HCT116 (cell line): ENCODE measurements around the gene FOXN3. TPM values are rescaled to one million over a fixed set of nuclear protein-coding genes. Genes with fewer than 3 reads are reported as not detected.

Source experiments
- ATAC-seq: fragments of 200-7000 bp; cut with Tn5 transposase; 2 replicates; pipeline ENCODE4 v1.9.1; 2020; ENCODE audit warnings: mild to moderate bottlenecking, moderate library complexity
- BruUV-seq: library from RNA; stranded (reverse); fragments of 400-500 nt; replicated peaks from 2 replicates; lab custom pipeline; 2021; lab: Mats Ljungman, UMichigan
- CTCF ChIA-PET: fragments of 300-600 bp; sonication (Branson Sonifier 250); formaldehyde crosslinking; loops from one replicate; lab custom pipeline; 2021; ENCODE audit warnings: antibody characterized with exemption; lab: Charles Lee
- POLR2A ChIA-PET: fragments of 300-600, 350-600 bp; sonication (Branson Sonifier 250); formaldehyde crosslinking; loops from one replicate; lab custom pipeline; 2021; ENCODE audit warnings: antibody characterized with exemption; lab: Charles Lee
- RAD21 ChIA-PET, 2 experiments: fragments of 300-600 bp; sonication (Branson Sonifier 250); formaldehyde crosslinking; loops; one replicate each; lab custom pipeline; 2023; ENCODE audit warnings: low total read pairs in 2 of 2; ENCODE audit not compliant: uncharacterized antibody in 2 of 2, unreplicated experiment in 2 of 2, low non-redundant PET in 1 of 2; lab: Charles Lee
- DNase-seq: peaks from one replicate; pipeline ENCODE4 v3.0.0-alpha.2; 2010; ENCODE audit warnings: low read depth, low spot score
- H2AFZ ChIP-seq: fragments of 200-600 bp; shearing (Covaris generic), sonication (generic); 2 replicates; pipeline ENCODE4 v1.6.1; 2017; ENCODE audit warnings: low read depth, mixed run types, mixed read lengths, antibody characterized with exemption, low read length; ENCODE audit not compliant: poor library complexity, severe bottlenecking
- H3K27ac ChIP-seq: 2 replicates; pipeline ENCODE4 v1.5.1; 2012; ENCODE audit warnings: low read depth, low read length
- H3K27me3 ChIP-seq: fragments of 200-600 bp; sonication (generic); 2 replicates; pipeline ENCODE4 v1.6.1; 2016; ENCODE audit warnings: mixed run types, low read length, mixed read lengths; ENCODE audit not compliant: insufficient read depth
- H3K36me3 ChIP-seq, 2 experiments: fragments of 200-500 bp in 1 of 2; fragments of 200-600 bp in 1 of 2; sonication (Bioruptor generic) in 1 of 2; sonication (generic) in 1 of 2; 2 replicates each; pipeline versions ENCODE4 v1.5.1 to v1.6.1; 2014 to 2016; ENCODE audit warnings: low read length in 2 of 2, inconsistent platforms in 1 of 2, mixed read lengths in 1 of 2, mixed run types in 1 of 2; ENCODE audit not compliant: insufficient read depth in 2 of 2, control insufficient read depth in 1 of 2
- H3K4me1 ChIP-seq, 2 experiments: fragments of 200-600 bp in 1 of 2; sonication (generic) in 1 of 2; 2 replicates each; pipeline versions ENCODE4 v1.5.1 to v1.6.1; 2012 to 2017; ENCODE audit warnings: low read length in 2 of 2, inconsistent platforms in 1 of 2, mild to moderate bottlenecking in 1 of 2, mixed read lengths in 1 of 2, mixed run types in 1 of 2, moderate library complexity in 1 of 2; ENCODE audit not compliant: insufficient read depth in 2 of 2, control insufficient read depth in 1 of 2
- H3K4me2 ChIP-seq: fragments of 200-600 bp; sonication (generic); 2 replicates; pipeline ENCODE4 v1.6.1; 2017; ENCODE audit warnings: mixed run types, low read length, mixed read lengths
- H3K4me3 ChIP-seq, 2 experiments: fragments of 200-600 bp in 1 of 2; sonication (generic) in 1 of 2; replicated peaks in 1 of 2; 2 replicates each; pipeline ENCODE4 v1.5.1; 2011 to 2016; ENCODE audit warnings: low read length in 2 of 2, control low read depth in 1 of 2, low read depth in 1 of 2, mild to moderate bottlenecking in 1 of 2, mixed read lengths in 1 of 2, mixed run types in 1 of 2
- H3K79me2 ChIP-seq: fragments of 200-600 bp; sonication (generic); 2 replicates; pipeline ENCODE4 v1.6.1; 2017; ENCODE audit warnings: mild to moderate bottlenecking, mixed run types, low read length, moderate library complexity, mixed read lengths; ENCODE audit not compliant: insufficient read depth
- H3K9ac ChIP-seq: fragments of 200-600 bp; sonication (generic); 2 replicates; pipeline ENCODE4 v1.6.1; 2016; ENCODE audit warnings: low read length, mixed read lengths
- H3K9me2 ChIP-seq: fragments of 200-600 bp; sonication (generic), shearing (Covaris generic); 2 replicates; pipeline ENCODE4 v1.6.1; 2017; ENCODE audit warnings: mixed run types, mild to moderate bottlenecking, moderate library complexity; ENCODE audit not compliant: insufficient read depth
- H3K9me3 ChIP-seq, 2 experiments: fragments of 200-500 bp in 1 of 2; fragments of 200-600 bp in 1 of 2; sonication (Bioruptor generic) in 1 of 2; sonication (generic) in 1 of 2; 2 replicates each; pipeline ENCODE4 v1.6.1; 2014 to 2017; ENCODE audit warnings: low read length in 2 of 2, mixed read lengths in 2 of 2, inconsistent platforms in 1 of 2, low read depth in 1 of 2, mild to moderate bottlenecking in 1 of 2, mixed run types in 1 of 2, moderate library complexity in 1 of 2; ENCODE audit not compliant: control insufficient read depth in 1 of 2, insufficient read depth in 1 of 2
- H4K20me1 ChIP-seq: fragments of 200-600 bp; sonication (generic), shearing (Covaris generic); 2 replicates; pipeline ENCODE4 v1.6.1; 2017; ENCODE audit warnings: mixed run types, mild to moderate bottlenecking, moderate library complexity; ENCODE audit not compliant: insufficient read depth
- CBX3 ChIP-seq: IDR thresholded peaks from 2 replicates; pipeline ENCODE4 v1.6.1; 2012; ENCODE audit warnings: low read depth
- CEBPB ChIP-seq: IDR thresholded peaks from 2 replicates; pipeline ENCODE4 v1.6.1; 2012; ENCODE audit warnings: low read depth
- EGR1 ChIP-seq: IDR thresholded peaks from 2 replicates; pipeline ENCODE4 v1.6.1; 2012; ENCODE audit warnings: low read depth
- EZH2 ChIP-seq: fragments of 200-600 bp; sonication (generic); IDR thresholded peaks from 2 replicates; pipeline ENCODE4 v1.6.1; 2017; ENCODE audit warnings: antibody characterized with exemption, mixed run types
- EZH2phosphoT487 ChIP-seq: fragments of 200-600 bp; IDR thresholded peaks from 2 replicates; pipeline ENCODE4 v1.6.1; 2018; ENCODE audit warnings: antibody characterized with exemption, borderline replicate concordance
- FOSL1 ChIP-seq: IDR thresholded peaks from 2 replicates; pipeline ENCODE4 v1.6.1; 2012; ENCODE audit warnings: low read depth
- POLR2A ChIP-seq: IDR thresholded peaks from 2 replicates; pipeline ENCODE4 v1.7.0; 2011; ENCODE audit warnings: borderline replicate concordance; ENCODE audit not compliant: insufficient read depth, insufficient read length; ENCODE audit errors: extremely low read depth
- POLR2AphosphoS5 ChIP-seq: IDR thresholded peaks from 2 replicates; pipeline ENCODE4 v1.6.1; 2011; ENCODE audit warnings: mild to moderate bottlenecking, low read depth, low read length, moderate library complexity
- SIN3A ChIP-seq: IDR thresholded peaks from 2 replicates; pipeline ENCODE4 v1.6.1; 2012; ENCODE audit warnings: low read depth
- SP1 ChIP-seq: IDR thresholded peaks from 2 replicates; pipeline ENCODE4 v1.6.1; 2012; ENCODE audit warnings: low read depth
- SRF ChIP-seq: IDR thresholded peaks from 2 replicates; pipeline ENCODE4 v1.6.1; 2012; ENCODE audit warnings: low read depth
- YY1 ChIP-seq: IDR thresholded peaks from 2 replicates; pipeline ENCODE4 v1.6.1; 2011; ENCODE audit warnings: low read length, low read depth, moderate library complexity, mild to moderate bottlenecking; ENCODE audit not compliant: insufficient replicate concordance; ENCODE audit errors: extremely low read depth
- ZNF274 ChIP-seq: fragments of 200-500 bp; sonication (Bioruptor generic); IDR thresholded peaks from 2 replicates; pipeline ENCODE4 v1.6.1; 2014; ENCODE audit warnings: mild to moderate bottlenecking, low read depth, low read length, inconsistent platforms
- intact Hi-C: fragments of 100-400 bp; cut with micrococcal nuclease; formaldehyde crosslinking; loops from 2 replicates; pipeline ENCODE4 v1.10.0; 2022
- total RNA-seq: library from RNA; stranded (reverse); gene quantifications from one replicate; pipeline ENCODE4 v1.2.1, GENCODE V29; 2021; ENCODE audit not compliant: unreplicated experiment
- TF ChIP-seq, protein P1 (sequence below): IDR thresholded peaks from 2 replicates; pipeline ENCODE4 v1.6.1; 2012; ENCODE audit warnings: low read depth

The FOXN3 gene
- total RNA-seq, 1 experiment from 2014 or later: 20.0 TPM

GRCh38 chr14:89393222-89393745 is 23.7 kb downstream of the FOXN3 start:
- RAD21 ChIA-PET: no interaction called here
- no peak for ATAC-seq
- H3K9me3 ChIP-seq: no peaks in the 10 kb centered on the region
- peaks cover 0 to 5% of the 10 kb centered on the region in 2 experiments; a peak in 1 of 4 replicates for H3K4me1 ChIP-seq
- H4K20me1 ChIP-seq: no peaks in the 10 kb centered on the region
- BruUV-seq: no TSS peak
- CTCF ChIA-PET: no interaction called here
- H3K36me3 ChIP-seq: no peaks in the 10 kb centered on the region
- no peak overlapping the region for H3K9ac ChIP-seq
- H3K4me3 ChIP-seq: no peak overlapping the region
- H3K4me2 ChIP-seq: no peak overlapping the region
- POLR2A ChIA-PET: no interaction called here
- H3K27ac ChIP-seq: no peak overlapping the region
- H2AFZ ChIP-seq: no peak overlapping the region
- H3K27me3 ChIP-seq: no peaks in the 10 kb centered on the region
- no peak for TF ChIP-seq CEBPB
- TF ChIP-seq POLR2AphosphoS5: no peak
- no peak for TF ChIP-seq FOSL1
- TF ChIP-seq SRF: no peak
- no peak for TF ChIP-seq EGR1
- TF ChIP-seq SIN3A: no peak
- TF ChIP-seq YY1: no peak
- TF ChIP-seq SP1: no peak
- no peak for TF ChIP-seq EZH2phosphoT487
- no peak for TF ChIP-seq ZNF274
- TF ChIP-seq CBX3: no peak
- no peak for TF ChIP-seq EZH2
- TF ChIP-seq, protein P1, sequence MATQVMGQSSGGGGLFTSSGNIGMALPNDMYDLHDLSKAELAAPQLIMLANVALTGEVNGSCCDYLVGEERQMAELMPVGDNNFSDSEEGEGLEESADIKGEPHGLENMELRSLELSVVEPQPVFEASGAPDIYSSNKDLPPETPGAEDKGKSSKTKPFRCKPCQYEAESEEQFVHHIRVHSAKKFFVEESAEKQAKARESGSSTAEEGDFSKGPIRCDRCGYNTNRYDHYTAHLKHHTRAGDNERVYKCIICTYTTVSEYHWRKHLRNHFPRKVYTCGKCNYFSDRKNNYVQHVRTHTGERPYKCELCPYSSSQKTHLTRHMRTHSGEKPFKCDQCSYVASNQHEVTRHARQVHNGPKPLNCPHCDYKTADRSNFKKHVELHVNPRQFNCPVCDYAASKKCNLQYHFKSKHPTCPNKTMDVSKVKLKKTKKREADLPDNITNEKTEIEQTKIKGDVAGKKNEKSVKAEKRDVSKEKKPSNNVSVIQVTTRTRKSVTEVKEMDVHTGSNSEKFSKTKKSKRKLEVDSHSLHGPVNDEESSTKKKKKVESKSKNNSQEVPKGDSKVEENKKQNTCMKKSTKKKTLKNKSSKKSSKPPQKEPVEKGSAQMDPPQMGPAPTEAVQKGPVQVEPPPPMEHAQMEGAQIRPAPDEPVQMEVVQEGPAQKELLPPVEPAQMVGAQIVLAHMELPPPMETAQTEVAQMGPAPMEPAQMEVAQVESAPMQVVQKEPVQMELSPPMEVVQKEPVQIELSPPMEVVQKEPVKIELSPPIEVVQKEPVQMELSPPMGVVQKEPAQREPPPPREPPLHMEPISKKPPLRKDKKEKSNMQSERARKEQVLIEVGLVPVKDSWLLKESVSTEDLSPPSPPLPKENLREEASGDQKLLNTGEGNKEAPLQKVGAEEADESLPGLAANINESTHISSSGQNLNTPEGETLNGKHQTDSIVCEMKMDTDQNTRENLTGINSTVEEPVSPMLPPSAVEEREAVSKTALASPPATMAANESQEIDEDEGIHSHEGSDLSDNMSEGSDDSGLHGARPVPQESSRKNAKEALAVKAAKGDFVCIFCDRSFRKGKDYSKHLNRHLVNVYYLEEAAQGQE: no peak
- TF ChIP-seq POLR2A: no peak
- no peaks in the 10 kb centered on the region for H3K9me2 ChIP-seq
- DNase-seq: no peak
- intact Hi-C loops: no loop called here
- H3K79me2 ChIP-seq: 0 out of 2 replicates have a peak, but pooled peaks cover 2% of the 10 kb centered on the region
